HUES64 (cell line): ENCODE measurements around the gene RELL2.

ENCODE experiments used
- H3K27ac ChIP-seq: 2 replicates; pipeline ENCODE4 v1.7.0; 2013; ENCODE audit warnings: low read depth, low read length, inconsistent platforms
- H3K27me3 ChIP-seq: 2 replicates; pipeline ENCODE4 v1.6.1; 2013; ENCODE audit warnings: mild to moderate bottlenecking, low read length; ENCODE audit not compliant: insufficient read depth
- H3K36me3 ChIP-seq: 2 replicates; pipeline ENCODE4 v1.6.1; 2013; ENCODE audit warnings: mild to moderate bottlenecking, low read length; ENCODE audit not compliant: insufficient read depth
- H3K4me1 ChIP-seq: 2 replicates; pipeline ENCODE4 v1.6.1; 2013; ENCODE audit warnings: mild to moderate bottlenecking, low read length, moderate library complexity; ENCODE audit not compliant: insufficient read depth
- H3K4me3 ChIP-seq: 2 replicates; pipeline ENCODE4 v1.5.1; 2013; ENCODE audit warnings: mild to moderate bottlenecking, low read length, moderate library complexity
- H3K9ac ChIP-seq: 2 replicates; pipeline ENCODE4 v1.6.1; 2013; ENCODE audit warnings: mild to moderate bottlenecking, low read depth, low read length
- H3K9me3 ChIP-seq: 2 replicates; pipeline ENCODE4 v1.6.1; 2013; ENCODE audit warnings: low read depth, low read length; ENCODE audit not compliant: insufficient read depth
- WGBS: fragments of 150-250, 120-280 bp; methylation state at CpG from one replicate; pipeline ENCODE4 v1.1.7; 2013; ENCODE audit warnings: missing lambda C conversion rate; 5-methylcytosine and 5-hydroxymethylcytosine counted together

The RELL2 gene

GRCh38 chr5:141623611-141624010 is 13.2 kb upstream of the RELL2 start:
- Histone ChIP-seq H3K9ac (0 out of 2 replicates have a peak overlapping the region, but pooled peaks have one; percentile 41), H3K4me3 (no peak overlapping the region)

GRCh38 chr5:141628175-141628788 is 8.5 kb upstream of the RELL2 start:
- Histone ChIP-seq H3K4me1 (peaks cover 8% of the 10 kb centered on the region), H3K36me3 (peaks cover 92% of the 10 kb centered on the region), H3K9ac (no peak overlapping the region), H3K27me3 (no peaks in the 10 kb centered on the region), H3K9me3 (no peaks in the 10 kb centered on the region), H3K4me3 (no peak overlapping the region), H3K27ac (no peak overlapping the region)
- 97% methylated on average over 6 of the region's 6 CpGs for WGBS

More at GRCh38 chr5:141623611-141624010, 13.2 kb upstream of the RELL2 start:
- Histone ChIP-seq H3K36me3 (peaks cover 85% of the 10 kb centered on the region), H3K9me3 (no peaks in the 10 kb centered on the region), H3K27me3 (no peaks in the 10 kb centered on the region), H3K27ac (peak overlapping the region; percentile 58; the same call in 1 of the 2 replicates), H3K4me1 (peaks cover 11% of the 10 kb centered on the region)
- 81% methylated on average over 5 of the region's 5 CpGs for WGBS

GRCh38 chr5:141630570-141631140 is 6.1 kb upstream of the RELL2 start:
- Histone ChIP-seq H3K36me3 (peaks cover 74% of the 10 kb centered on the region), H3K9ac (no peak overlapping the region), H3K4me3 (no peak overlapping the region), H3K9me3 (no peaks in the 10 kb centered on the region), H3K4me1 (no peaks in the 10 kb centered on the region; the same call in 1 of the 2 replicates), H3K27ac (no peak overlapping the region), H3K27me3 (no peaks in the 10 kb centered on the region)
- WGBS: 98% methylated on average over 4 of the region's 5 CpGs

DNA sequence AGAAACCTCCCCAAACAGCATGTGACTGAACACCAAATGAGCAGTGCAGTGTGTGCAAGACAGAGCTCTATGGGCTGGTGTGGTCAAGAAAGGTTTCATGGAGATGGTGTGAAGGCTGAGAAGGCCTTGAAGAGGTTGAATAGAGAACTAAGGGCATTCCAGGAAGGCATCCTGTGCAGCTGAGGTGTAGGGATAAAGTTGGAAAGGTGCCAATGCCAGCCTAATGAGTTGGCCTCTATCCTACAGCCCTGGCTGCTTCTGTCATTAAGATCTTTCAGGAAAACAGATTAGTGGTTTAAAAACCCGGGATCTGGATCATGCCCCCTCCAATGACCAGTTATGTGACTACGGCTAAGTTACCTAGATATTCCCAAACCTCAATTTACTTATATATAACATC is 4.1 kb upstream of the RELL2 start:
- Histone ChIP-seq H3K9me3 (no peaks in the 10 kb centered on the region), H3K9ac (no peak overlapping the region), H3K4me3 (no peak overlapping the region), H3K4me1 (no peaks in the 10 kb centered on the region; the same call in 1 of the 2 replicates), H3K27ac (no peak overlapping the region), H3K27me3 (peaks cover 6% of the 10 kb centered on the region; the same call in 1 of the 2 replicates), H3K36me3 (peaks cover 56% of the 10 kb centered on the region)
- WGBS: 91% methylated on average over 2 of the region's 2 CpGs

DNA sequence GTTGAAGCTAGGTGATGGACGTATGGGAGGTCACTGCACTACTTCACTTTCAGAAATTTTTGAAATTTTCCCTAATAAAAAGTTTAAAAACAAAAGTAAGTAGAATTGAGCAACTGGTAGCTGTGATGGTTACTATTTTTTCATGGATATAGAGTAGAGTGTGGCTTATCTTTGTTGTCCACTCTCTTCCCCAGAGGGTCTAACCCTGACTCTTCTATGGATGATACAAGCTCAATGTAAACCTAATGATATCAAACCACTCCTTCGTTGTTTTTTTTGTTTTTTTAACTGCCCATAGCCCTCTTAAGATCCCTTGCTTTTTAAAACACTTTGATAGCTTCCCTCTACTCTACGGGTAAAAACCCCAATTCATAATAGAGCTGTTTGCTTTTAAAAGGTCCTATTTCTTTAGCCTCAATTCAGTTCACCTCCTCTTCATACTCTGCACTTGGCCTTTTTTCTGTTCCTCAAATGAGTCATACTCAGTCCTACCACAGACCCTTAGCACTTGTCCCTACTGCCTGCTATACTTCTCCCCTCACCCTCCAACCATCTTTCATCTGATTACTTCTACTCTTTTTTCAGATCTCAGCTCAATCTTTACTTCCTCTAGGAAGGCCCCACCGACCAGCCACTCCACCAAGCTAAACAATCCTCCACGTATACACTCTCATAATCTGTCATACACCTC is 2.8 kb upstream of the RELL2 start:
- Histone ChIP-seq H3K4me1 (peaks cover 3% of the 10 kb centered on the region), H3K27ac (no peak overlapping the region), H3K9ac (no peak overlapping the region), H3K36me3 (peaks cover 42% of the 10 kb centered on the region), H3K9me3 (no peaks in the 10 kb centered on the region), H3K4me3 (no peak overlapping the region), H3K27me3 (peaks cover 7% of the 10 kb centered on the region; the same call in 1 of the 2 replicates)
- 95% methylated on average over 4 of the region's 5 CpGs for WGBS

GRCh38 chr5:141634720-141635119 is 2.1 kb upstream of the RELL2 start:
- Histone ChIP-seq H3K27me3 (peaks cover 7% of the 10 kb centered on the region; the same call in 1 of the 2 replicates), H3K9ac (no peak overlapping the region), H3K4me3 (no peak overlapping the region), H3K9me3 (no peaks in the 10 kb centered on the region), H3K36me3 (peaks cover 35% of the 10 kb centered on the region), H3K4me1 (peaks cover 3% of the 10 kb centered on the region), H3K27ac (no peak overlapping the region)
- WGBS: 89% methylated on average over 6 of the region's 6 CpGs

GRCh38 chr5:141635646-141636045 is 1.2 kb upstream of the RELL2 start:
- no peaks in the 10 kb centered on the region for H3K9me3 ChIP-seq
- H3K4me1 ChIP-seq: peaks cover 3% of the 10 kb centered on the region
- 89% methylated on average over 4 of the region's 7 CpGs for WGBS
- no peak overlapping the region for H3K9ac ChIP-seq
- no peak overlapping the region for H3K27ac ChIP-seq
- peaks cover 7% of the 10 kb centered on the region; the same call in 1 of the 2 replicates for H3K27me3 ChIP-seq
- H3K36me3 ChIP-seq: peaks cover 30% of the 10 kb centered on the region
- peak overlapping the region; percentile 99 for H3K4me3 ChIP-seq

DNA sequence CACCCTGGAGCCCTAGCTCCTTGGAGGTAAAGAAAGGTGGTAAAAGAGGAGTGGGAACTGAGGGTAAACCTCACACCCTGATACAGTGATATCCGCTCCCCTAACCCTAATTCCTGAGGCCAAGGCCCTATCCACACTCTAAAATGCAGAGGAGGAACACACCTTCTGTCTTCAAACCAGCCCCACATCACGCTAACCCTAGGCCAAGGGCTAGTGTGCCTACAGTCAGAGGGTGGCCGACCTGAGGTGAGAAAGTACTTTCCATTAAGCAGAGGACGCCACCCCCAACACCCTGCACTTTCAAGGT is 738 bp upstream of the RELL2 start:
- Histone ChIP-seq H3K4me3 (peak overlapping the region; percentile 99), H3K27me3 (peaks cover 7% of the 10 kb centered on the region; the same call in 1 of the 2 replicates), H3K9ac (peak overlapping the region; percentile 91), H3K27ac (peak overlapping the region; percentile 85; the same call in 1 of the 2 replicates), H3K4me1 (peaks cover 3% of the 10 kb centered on the region), H3K9me3 (no peaks in the 10 kb centered on the region), H3K36me3 (peaks cover 29% of the 10 kb centered on the region)
- WGBS: 9% methylated on average over 4 of the region's 4 CpGs

DNA sequence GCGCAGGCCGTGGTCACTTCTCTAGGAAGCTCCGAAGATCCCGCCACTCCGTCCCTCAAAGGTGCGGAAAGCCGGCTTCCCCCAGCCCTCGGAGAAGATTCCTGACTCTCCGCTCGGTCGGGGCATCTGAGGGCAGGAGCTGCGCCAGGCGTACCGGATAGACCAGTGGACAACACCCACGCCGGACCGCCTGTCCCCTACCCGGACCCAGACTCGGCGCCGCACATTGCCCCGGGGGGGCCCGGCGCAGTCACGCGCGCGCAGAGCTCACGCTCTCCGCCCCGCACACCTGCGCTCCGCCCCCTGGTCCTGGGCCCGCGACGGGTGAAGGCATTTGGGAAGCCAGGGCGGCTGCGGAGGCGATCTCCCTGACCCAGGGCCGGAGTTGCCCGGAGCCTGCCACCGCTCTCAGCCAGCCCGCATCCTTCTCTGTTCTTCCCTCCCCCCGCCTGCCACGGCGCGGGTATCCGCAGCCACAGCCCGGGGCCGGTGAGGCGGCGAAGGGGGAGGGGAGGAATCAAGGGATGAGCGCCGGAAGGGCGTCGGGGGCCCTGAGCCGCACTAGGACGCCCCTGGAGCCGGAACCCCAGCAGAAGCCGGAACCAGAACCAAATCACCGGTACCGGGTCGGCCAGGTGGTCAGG is 448 bp downstream of the RELL2 start:
- Histone ChIP-seq H3K27ac (peak overlapping the region; percentile 58; the same call in 1 of the 2 replicates), H3K4me1 (peaks cover 3% of the 10 kb centered on the region), H3K4me3 (peak overlapping the region; percentile 99), H3K27me3 (peaks cover 7% of the 10 kb centered on the region; the same call in 1 of the 2 replicates), H3K9ac (peak overlapping the region; percentile 91), H3K36me3 (peaks cover 30% of the 10 kb centered on the region), H3K9me3 (no peaks in the 10 kb centered on the region)
- under 1% methylated on average over 63 of the region's 63 CpGs for WGBS

GRCh38 chr5:141637767-141638419 is 1.1 kb downstream of the RELL2 start:
- Histone ChIP-seq H3K36me3 (peaks cover 29% of the 10 kb centered on the region), H3K4me3 (peak overlapping the region; percentile 99), H3K27me3 (peaks cover 7% of the 10 kb centered on the region; the same call in 1 of the 2 replicates), H3K27ac (no peak overlapping the region; the same call in 1 of the 2 replicates), H3K9ac (peak overlapping the region; percentile 91), H3K9me3 (no peaks in the 10 kb centered on the region), H3K4me1 (peaks cover 3% of the 10 kb centered on the region)
- 8% methylated on average over 39 of the region's 40 CpGs for WGBS
